Tibial nerve (tissue), 4 donors: Measurements from ENCODE around the gene IL36G.

Experiments used
- EP300 ChIP-seq, 2 donors: sonication (generic); formaldehyde crosslinking; IDR thresholded peaks; one replicate each; pipeline ENCODE4 v1.6.1; 2017; ENCODE audit warnings: antibody characterized with exemption in 2 of 2, mild to moderate bottlenecking in 1 of 2
- POLR2A ChIP-seq, 2 donors: fragments of 450-650 bp; IDR thresholded peaks; one replicate each; pipeline ENCODE4 v1.6.1; 2017; ENCODE audit warnings: antibody characterized with exemption in 2 of 2, mild to moderate bottlenecking in 2 of 2, moderate library complexity in 2 of 2
- TF ChIP-seq, protein P1 (sequence below), 5 experiments: fragments of 200-600 bp in 3 of 5; fragments of 450-650 bp in 2 of 5; sonication (generic) in 3 of 5; IDR thresholded peaks; one replicate each; pipeline ENCODE4 v1.5.1; 2016 to 2019; ENCODE audit warnings: antibody characterized with exemption in 5 of 5, mild to moderate bottlenecking in 3 of 5, moderate library complexity in 2 of 5

DNA sequence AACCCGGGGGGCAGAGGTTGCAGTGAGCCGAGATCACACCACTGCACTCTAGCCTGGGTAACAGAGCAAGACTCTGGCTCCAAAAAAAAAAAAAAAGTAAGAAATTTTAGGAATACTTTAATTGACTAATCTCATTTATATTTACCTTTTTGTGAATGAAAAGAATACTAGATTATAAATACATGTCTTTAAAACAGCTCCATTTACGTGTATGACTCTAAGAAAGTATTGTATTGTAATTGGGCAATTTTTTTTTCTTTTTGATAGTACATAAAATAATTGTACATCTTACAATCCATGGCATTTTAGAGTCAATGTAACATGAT, 35.5 kb downstream of the IL36G start:
- TF ChIP-seq, protein P1, sequence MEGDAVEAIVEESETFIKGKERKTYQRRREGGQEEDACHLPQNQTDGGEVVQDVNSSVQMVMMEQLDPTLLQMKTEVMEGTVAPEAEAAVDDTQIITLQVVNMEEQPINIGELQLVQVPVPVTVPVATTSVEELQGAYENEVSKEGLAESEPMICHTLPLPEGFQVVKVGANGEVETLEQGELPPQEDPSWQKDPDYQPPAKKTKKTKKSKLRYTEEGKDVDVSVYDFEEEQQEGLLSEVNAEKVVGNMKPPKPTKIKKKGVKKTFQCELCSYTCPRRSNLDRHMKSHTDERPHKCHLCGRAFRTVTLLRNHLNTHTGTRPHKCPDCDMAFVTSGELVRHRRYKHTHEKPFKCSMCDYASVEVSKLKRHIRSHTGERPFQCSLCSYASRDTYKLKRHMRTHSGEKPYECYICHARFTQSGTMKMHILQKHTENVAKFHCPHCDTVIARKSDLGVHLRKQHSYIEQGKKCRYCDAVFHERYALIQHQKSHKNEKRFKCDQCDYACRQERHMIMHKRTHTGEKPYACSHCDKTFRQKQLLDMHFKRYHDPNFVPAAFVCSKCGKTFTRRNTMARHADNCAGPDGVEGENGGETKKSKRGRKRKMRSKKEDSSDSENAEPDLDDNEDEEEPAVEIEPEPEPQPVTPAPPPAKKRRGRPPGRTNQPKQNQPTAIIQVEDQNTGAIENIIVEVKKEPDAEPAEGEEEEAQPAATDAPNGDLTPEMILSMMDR (IDR thresholded peaks at IDR 0.05), result no peak
- TF ChIP-seq EP300 (IDR thresholded peaks at IDR 0.05) (no peak), POLR2A (IDR thresholded peaks at IDR 0.05) (no peak)
